H9 (cell line): ENCODE measurements around the gene FAM177A1. TPM values are rescaled to one million over a fixed set of nuclear protein-coding genes. Genes with fewer than 3 reads are reported as not detected.

Source experiments
- DNase-seq: peaks from one replicate; pipeline ENCODE4 v3.0.0-alpha.2; 2017
- H2AFZ ChIP-seq: one replicate; pipeline ENCODE4 v1.6.1; 2013; ENCODE audit warnings: mild to moderate bottlenecking, low read length, control low read depth, moderate library complexity
- H2AK5ac ChIP-seq: 2 replicates; pipeline ENCODE4 v1.6.1; 2013; ENCODE audit warnings: low read length, control low read depth, mixed read lengths; ENCODE audit not compliant: insufficient read length
- H2BK120ac ChIP-seq: one replicate; pipeline ENCODE4 v1.6.1; 2013; ENCODE audit warnings: low read depth, mild to moderate bottlenecking, low read length, control low read depth, inconsistent platforms; ENCODE audit not compliant: poor library complexity, severe bottlenecking
- H2BK12ac ChIP-seq: 2 replicates; pipeline ENCODE4 v1.6.1; 2013; ENCODE audit warnings: low read length, control low read depth, mixed read lengths, low read depth; ENCODE audit not compliant: insufficient read length
- H2BK15ac ChIP-seq: 2 replicates; pipeline ENCODE4 v1.6.1; 2013; ENCODE audit warnings: low read depth, low read length, control low read depth
- H2BK20ac ChIP-seq: one replicate; pipeline ENCODE4 v1.6.1; 2013; ENCODE audit warnings: low read depth, mild to moderate bottlenecking, low read length, control low read depth, inconsistent platforms; ENCODE audit not compliant: poor library complexity, severe bottlenecking
- H2BK5ac ChIP-seq: 2 replicates; pipeline ENCODE4 v1.6.1; 2013; ENCODE audit warnings: low read length, control low read depth, mixed read lengths; ENCODE audit not compliant: insufficient read length
- H3K14ac ChIP-seq: 2 replicates; pipeline ENCODE4 v1.6.1; 2013; ENCODE audit warnings: low read length, control low read depth; ENCODE audit not compliant: insufficient read depth
- H3K18ac ChIP-seq: 2 replicates; pipeline ENCODE4 v1.6.1; 2013; ENCODE audit warnings: low read depth, mild to moderate bottlenecking, mixed read lengths, low read length, control low read depth; ENCODE audit not compliant: insufficient read length
- H3K23ac ChIP-seq: 2 replicates; pipeline ENCODE4 v1.6.1; 2013; ENCODE audit warnings: low read length, control low read depth, mixed read lengths, low read depth; ENCODE audit not compliant: insufficient read length
- H3K23me2 ChIP-seq: 2 replicates; pipeline ENCODE4 v1.6.1; 2013; ENCODE audit warnings: low read depth, mild to moderate bottlenecking, mixed read lengths, low read length, control low read depth; ENCODE audit not compliant: insufficient read length, poor library complexity, severe bottlenecking
- H3K27ac ChIP-seq: 2 replicates; pipeline ENCODE4 v1.5.1; 2013; ENCODE audit warnings: low read length, control low read depth, mixed read lengths, low read depth; ENCODE audit not compliant: insufficient read length
- H3K27me3 ChIP-seq: 2 replicates; pipeline ENCODE4 v1.6.1; 2013; ENCODE audit warnings: low read length, control low read depth, inconsistent platforms; ENCODE audit not compliant: insufficient read depth
- H3K4ac ChIP-seq: 2 replicates; pipeline ENCODE4 v1.6.1; 2013; ENCODE audit warnings: low read depth, mild to moderate bottlenecking, control low read depth, inconsistent platforms, low read length, moderate library complexity
- H3K4me1 ChIP-seq: 2 replicates; pipeline ENCODE4 v1.6.1; 2013; ENCODE audit warnings: low read length, control low read depth, inconsistent platforms; ENCODE audit not compliant: insufficient read depth
- H3K4me2 ChIP-seq: 2 replicates; pipeline ENCODE4 v1.6.1; 2013; ENCODE audit warnings: low read length, control low read depth, mixed read lengths; ENCODE audit not compliant: insufficient read length, insufficient read depth
- H3K56ac ChIP-seq: 2 replicates; pipeline ENCODE4 v1.6.1; 2013; ENCODE audit warnings: low read depth, mild to moderate bottlenecking, mixed read lengths, low read length, control low read depth; ENCODE audit not compliant: insufficient read length
- H3K79me1 ChIP-seq: 2 replicates; pipeline ENCODE4 v1.6.1; 2013; ENCODE audit warnings: low read depth, mild to moderate bottlenecking, moderate library complexity, low read length, control low read depth, inconsistent platforms; ENCODE audit not compliant: insufficient read depth, poor library complexity, severe bottlenecking
- H3K79me2 ChIP-seq: 2 replicates; pipeline ENCODE4 v1.6.1; 2013; ENCODE audit warnings: low read length, control low read depth, inconsistent platforms; ENCODE audit not compliant: insufficient read depth
- H3K9ac ChIP-seq: 2 replicates; pipeline ENCODE4 v1.6.1; 2013; ENCODE audit warnings: low read length, control low read depth, mixed read lengths; ENCODE audit not compliant: insufficient read length; ENCODE audit errors: extremely low read depth
- H3K9me3 ChIP-seq: one replicate; pipeline ENCODE4 v1.6.1; 2013; ENCODE audit warnings: low read depth, low read length, inconsistent platforms; ENCODE audit not compliant: control insufficient read depth
- H3T11ph ChIP-seq: one replicate; pipeline ENCODE4 v1.6.1; 2013; ENCODE audit warnings: mild to moderate bottlenecking, low read length, control low read depth, inconsistent platforms
- H4K20me1 ChIP-seq: one replicate; pipeline ENCODE4 v1.6.1; 2013; ENCODE audit not compliant: control insufficient read depth, insufficient read length, insufficient read depth
- H4K5ac ChIP-seq: 2 replicates; pipeline ENCODE4 v1.6.1; 2013; ENCODE audit warnings: low read depth, mild to moderate bottlenecking, mixed read lengths, low read length, control low read depth; ENCODE audit not compliant: insufficient read length
- H4K8ac ChIP-seq: replicated peaks from 2 replicates; pipeline ENCODE4 v1.6.1; 2013; ENCODE audit warnings: low read length, control low read depth, mixed read lengths, low read depth; ENCODE audit not compliant: insufficient read length
- H4K91ac ChIP-seq: 2 replicates; pipeline ENCODE4 v1.6.1; 2013; ENCODE audit warnings: low read depth, mild to moderate bottlenecking, moderate library complexity, mixed read lengths, low read length, control low read depth; ENCODE audit not compliant: insufficient read length
- H3K27ac Mint-ChIP-seq, 3 experiments: 2 replicates in 2 of 3; 3 replicates in 1 of 3; pipeline ENCODE4 v1.8.0; 2020 to 2021; ENCODE audit warnings: mixed read lengths in 3 of 3, mild to moderate bottlenecking in 1 of 3, moderate library complexity in 1 of 3
- H3K27me3 Mint-ChIP-seq: 2 replicates; pipeline ENCODE4 v1.8.0; 2021; ENCODE audit warnings: low read depth, mild to moderate bottlenecking, moderate library complexity, mixed read lengths
- H3K36me3 Mint-ChIP-seq, 3 experiments: 2 replicates in 2 of 3; 3 replicates in 1 of 3; pipeline ENCODE4 v1.8.0; 2020 to 2021; ENCODE audit warnings: low read depth in 3 of 3, mixed read lengths in 3 of 3; ENCODE audit not compliant: insufficient read depth in 1 of 3
- H3K4me1 Mint-ChIP-seq, 2 experiments: 2 replicates each; pipeline ENCODE4 v1.8.0; 2020; ENCODE audit warnings: mixed read lengths in 2 of 2
- H3K4me3 Mint-ChIP-seq, 2 experiments: 2 replicates in 1 of 2; 3 replicates in 1 of 2; pipeline ENCODE4 v1.8.0; 2020 to 2021; ENCODE audit warnings: mild to moderate bottlenecking in 2 of 2, mixed read lengths in 2 of 2, moderate library complexity in 1 of 2
- H3K9me3 Mint-ChIP-seq, 2 experiments: 2 replicates in 1 of 2; 3 replicates in 1 of 2; pipeline ENCODE4 v1.8.0; 2020; ENCODE audit warnings: mild to moderate bottlenecking in 2 of 2, mixed read lengths in 2 of 2, moderate library complexity in 1 of 2
- CTCF ChIP-seq: fragments of 200-600 bp; sonication (generic); conservative IDR thresholded peaks from 3 replicates; pipeline ENCODE4 v1.8.0; 2021; ENCODE audit warnings: antibody characterized with exemption, mild to moderate bottlenecking
- WGBS: extraction: QIAGEN DNeasy Blood & Tissue Kit; methylation state at CpG from one replicate; pipeline ENCODE4 v1.1.7; 2013; ENCODE audit warnings: missing lambda C conversion rate, low lambda C conversion rate, mixed read lengths; ENCODE audit not compliant: insufficient read length; ENCODE audit errors: extremely low coverage; 5-methylcytosine and 5-hydroxymethylcytosine counted together
- total RNA-seq: library from RNA; stranded (reverse); gene quantifications from 2 replicates; pipeline ENCODE4 v1.2.1, GENCODE V29; 2021

The FAM177A1 gene
- total RNA-seq, 1 experiment from 2014 or later, result 43.1 TPM

- Histone ChIP-seq H4K5ac (no peak overlapping the region), H2AFZ (no peak overlapping the region), H3K4me2 (no peak overlapping the region), H3K9me3 (no peaks in the 10 kb centered on the region), H2BK15ac (no peak overlapping the region), H2AK5ac (no peak overlapping the region), H3K4ac (no peak overlapping the region), H4K8ac (no peak overlapping the region), H3K56ac (no peak overlapping the region), H3K27ac (no peak overlapping the region), H3K9ac (no peak overlapping the region), H3K79me2 (no peaks in the 10 kb centered on the region), H4K91ac (no peak overlapping the region), H2BK120ac (no peak overlapping the region), H3K23me2 (no peaks in the 10 kb centered on the region), H3K18ac (no peak overlapping the region), H2BK12ac (no peak overlapping the region), H3T11ph (no peak overlapping the region), H3K23ac (no peak overlapping the region), H3K27me3 (no peaks in the 10 kb centered on the region), H2BK20ac (no peak overlapping the region), H2BK5ac (no peak overlapping the region), H4K20me1 (no peaks in the 10 kb centered on the region), H3K79me1 (no peaks in the 10 kb centered on the region), H3K4me1 (no peaks in the 10 kb centered on the region), H3K14ac (no peak overlapping the region)
- Mint-ChIP-seq H3K9me3 (no peaks in the 10 kb centered on the region), H3K27me3 (no peaks in the 10 kb centered on the region), H3K36me3 (peaks cover 3 to 61% (median 46%) of the 10 kb centered on the region in 3 experiments; a peak in 6 of 7 replicates), H3K4me3 (no peak overlapping the region), H3K27ac (no peak overlapping the region), H3K4me1 (no peaks in the 10 kb centered on the region)
- no peak for DNase-seq
- WGBS, result no CpG with 5 or more reads among the region's 1 CpG
- TF ChIP-seq CTCF, result no peak
These were observed 29.5 kb upstream of the FAM177A1 start for GRCh38 chr14:35016568-35016967.
